Activated naive CD8-positive, alpha-beta T cell treated with anti-CD3 and anti-CD28 coated beads, Interleukin-2, amount 50 U/mL, for 24 hours (primary cell): ENCODE measurements around the gene IZUMO3.

Experiments
- ATAC-seq: fragments of 150-1000 bp; cut with Tn5 transposase; one replicate; pipeline ENCODE4 v1.10.0; 2021
- DNase-seq: peaks from one replicate; pipeline ENCODE4 v3.0.0; 2021
- H3K27ac Mint-ChIP-seq: one replicate; pipeline ENCODE4 v1.8.0; 2021; ENCODE audit warnings: mild to moderate bottlenecking, mixed read lengths
- H3K27me3 Mint-ChIP-seq: one replicate; pipeline ENCODE4 v1.8.0; 2021; ENCODE audit warnings: mixed read lengths
- H3K36me3 Mint-ChIP-seq: one replicate; pipeline ENCODE4 v1.8.0; 2021; ENCODE audit warnings: low read depth, mixed read lengths
- H3K4me1 Mint-ChIP-seq: one replicate; pipeline ENCODE4 v1.8.0; 2021; ENCODE audit warnings: mixed read lengths
- H3K4me3 Mint-ChIP-seq: one replicate; pipeline ENCODE4 v1.8.0; 2021; ENCODE audit warnings: mild to moderate bottlenecking, moderate library complexity, mixed read lengths
- H3K9me3 Mint-ChIP-seq: one replicate; pipeline ENCODE4 v1.8.0; 2021; ENCODE audit warnings: mixed read lengths

IZUMO3 gene

GRCh38 chr9:24504521-24504920 lies 41.2 kb downstream of the IZUMO3 start:
- ATAC-seq (no peak), DNase-seq (no peak)
- peaks cover 14% of the 10 kb centered on the region for H3K9me3 Mint-ChIP-seq
- H3K27ac Mint-ChIP-seq: no peak overlapping the region
- no peaks in the 10 kb centered on the region for H3K27me3 Mint-ChIP-seq
- H3K4me1 Mint-ChIP-seq: no peaks in the 10 kb centered on the region
- no peak overlapping the region for H3K4me3 Mint-ChIP-seq
- no peaks in the 10 kb centered on the region for H3K36me3 Mint-ChIP-seq

GRCh38 chr9:24502206-24502937 lies 43.3 kb downstream of the IZUMO3 start:
- DNase-seq: no peak
- no peak overlapping the region for H3K27ac Mint-ChIP-seq
- H3K36me3 Mint-ChIP-seq: no peaks in the 10 kb centered on the region
- no peak for ATAC-seq
- peaks cover 13% of the 10 kb centered on the region for H3K9me3 Mint-ChIP-seq
- no peaks in the 10 kb centered on the region for H3K4me1 Mint-ChIP-seq
- no peaks in the 10 kb centered on the region for H3K27me3 Mint-ChIP-seq
- no peak overlapping the region for H3K4me3 Mint-ChIP-seq

- Mint-ChIP-seq H3K9me3 (peaks cover 13% of the 10 kb centered on the region), H3K27me3 (no peaks in the 10 kb centered on the region), H3K4me1 (no peaks in the 10 kb centered on the region), H3K36me3 (no peaks in the 10 kb centered on the region), H3K27ac (no peak overlapping the region), H3K4me3 (no peak overlapping the region)
- DNase-seq (no peak), ATAC-seq (no peak)
These were observed 44.9 kb downstream of the IZUMO3 start for GRCh38 chr9:24500761-24501160.

GRCh38 chr9:24498632-24499031 lies 47.1 kb downstream of the IZUMO3 start:
- Mint-ChIP-seq H3K9me3 (peaks cover 18% of the 10 kb centered on the region), H3K27me3 (no peaks in the 10 kb centered on the region)

GRCh38 chr9:24497671-24498070 lies 48.0 kb downstream of the IZUMO3 start:
- no peak overlapping the region for H3K27ac Mint-ChIP-seq
- H3K36me3 Mint-ChIP-seq: no peaks in the 10 kb centered on the region
- no peak for DNase-seq
- no peak for ATAC-seq
- H3K27me3 Mint-ChIP-seq: no peaks in the 10 kb centered on the region
- H3K4me1 Mint-ChIP-seq: no peaks in the 10 kb centered on the region
- no peak overlapping the region for H3K4me3 Mint-ChIP-seq
- peaks cover 22% of the 10 kb centered on the region for H3K9me3 Mint-ChIP-seq

More at GRCh38 chr9:24498632-24499031, 47.1 kb downstream of the IZUMO3 start:
- no peak for ATAC-seq
- no peak overlapping the region for H3K4me3 Mint-ChIP-seq
- H3K27ac Mint-ChIP-seq: no peak overlapping the region
- H3K4me1 Mint-ChIP-seq: no peaks in the 10 kb centered on the region
- no peak for DNase-seq
- H3K36me3 Mint-ChIP-seq: no peaks in the 10 kb centered on the region
